ENCODE data around the gene ELFN2.
"Not testable (repeated sequence)": the region's sequence is repeated elsewhere in the genome, so short reads cannot be mapped to it uniquely, and the experiment has no call there.

Gene ELFN2

GRCh38 chr22:37427135-37427710 is at the start of gene ELFN2:
TSS of gene ELFN2 (minus strand) at chr22:37427479. CDS start at chr22:37375534, 51,945 bp downstream.
- no peak for DNase-seq

DNA sequence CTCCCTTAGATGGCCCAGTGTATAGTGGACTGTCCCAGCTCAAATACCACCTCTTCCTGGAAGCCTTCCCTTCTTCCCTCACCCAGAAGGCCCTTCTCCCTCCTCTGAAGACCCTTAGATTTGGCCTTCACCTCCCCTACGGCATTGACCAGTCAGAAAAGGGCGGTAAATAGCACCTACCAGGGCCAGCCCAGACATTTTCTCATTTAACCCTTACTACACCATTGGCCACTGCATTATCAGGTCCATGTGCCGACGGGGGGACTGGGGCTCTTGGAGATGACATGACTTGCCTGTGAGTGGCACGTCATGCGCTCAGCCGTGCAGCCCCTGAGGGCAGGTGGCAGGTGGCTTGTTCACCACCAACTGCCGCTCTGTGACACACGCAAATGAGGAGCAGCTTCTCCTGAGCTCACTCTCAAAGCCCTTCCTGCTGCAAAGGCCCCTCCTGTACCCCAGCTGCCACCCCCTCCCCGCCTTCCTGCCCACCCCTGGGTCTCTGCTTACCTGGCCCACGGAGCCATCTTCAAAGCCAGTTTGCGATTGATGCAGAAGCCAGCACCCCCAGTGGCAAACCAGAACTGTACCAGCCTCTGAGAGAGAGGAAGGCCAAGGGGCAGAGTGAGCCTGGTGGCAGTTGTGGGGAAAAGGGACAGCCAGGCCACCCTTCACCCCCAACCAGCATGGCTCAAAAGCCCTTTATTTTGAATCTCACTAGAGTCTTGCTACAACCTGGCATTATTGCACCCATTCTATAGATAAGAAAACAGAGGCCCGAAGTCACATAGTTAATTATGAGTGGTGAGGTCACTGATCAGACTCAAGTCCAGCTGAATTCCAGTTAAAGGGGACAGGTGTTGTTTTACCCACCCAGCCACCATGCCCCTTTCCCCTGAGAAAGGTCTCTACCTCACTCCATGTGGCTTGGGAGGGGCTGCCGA is 49.4 kb upstream of the ELFN2 start:
- no peak for DNase-seq

DNA sequence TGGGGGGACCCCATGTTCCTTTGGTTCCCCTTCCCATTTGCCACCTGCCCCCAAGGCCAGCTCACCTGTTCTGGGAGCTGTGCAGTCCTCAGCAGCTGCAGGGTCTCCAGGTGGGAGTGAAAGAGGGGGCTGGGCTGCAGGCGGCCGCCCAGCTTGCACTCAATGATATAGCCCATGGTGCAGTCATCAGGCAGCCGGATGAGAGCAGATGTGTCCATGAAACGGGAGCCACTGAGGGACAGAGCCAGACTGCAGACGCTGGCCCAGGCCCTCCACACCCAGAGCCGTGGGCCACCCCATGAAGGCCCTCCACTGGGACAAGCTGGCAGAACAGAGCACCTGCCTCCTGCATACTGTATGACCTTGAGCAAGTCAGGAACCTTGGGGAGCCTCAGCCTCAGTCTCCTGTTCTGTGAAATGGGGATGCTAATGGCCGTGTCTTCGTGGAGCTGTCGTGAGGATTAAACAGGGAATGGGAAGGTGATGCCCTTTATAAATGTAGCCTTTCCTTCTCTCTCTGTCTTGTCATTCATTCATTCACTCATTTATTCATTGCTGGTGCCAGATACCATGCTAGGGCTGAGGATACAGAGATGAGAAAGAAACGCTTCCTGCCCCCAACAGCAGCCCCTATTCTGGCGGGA is 47.3 kb upstream of the ELFN2 start:
- no peak for DNase-seq

GRCh38 chr22:37473437-37473946 is 46.2 kb upstream of the ELFN2 start:
- DNase-seq: no peak

DNA sequence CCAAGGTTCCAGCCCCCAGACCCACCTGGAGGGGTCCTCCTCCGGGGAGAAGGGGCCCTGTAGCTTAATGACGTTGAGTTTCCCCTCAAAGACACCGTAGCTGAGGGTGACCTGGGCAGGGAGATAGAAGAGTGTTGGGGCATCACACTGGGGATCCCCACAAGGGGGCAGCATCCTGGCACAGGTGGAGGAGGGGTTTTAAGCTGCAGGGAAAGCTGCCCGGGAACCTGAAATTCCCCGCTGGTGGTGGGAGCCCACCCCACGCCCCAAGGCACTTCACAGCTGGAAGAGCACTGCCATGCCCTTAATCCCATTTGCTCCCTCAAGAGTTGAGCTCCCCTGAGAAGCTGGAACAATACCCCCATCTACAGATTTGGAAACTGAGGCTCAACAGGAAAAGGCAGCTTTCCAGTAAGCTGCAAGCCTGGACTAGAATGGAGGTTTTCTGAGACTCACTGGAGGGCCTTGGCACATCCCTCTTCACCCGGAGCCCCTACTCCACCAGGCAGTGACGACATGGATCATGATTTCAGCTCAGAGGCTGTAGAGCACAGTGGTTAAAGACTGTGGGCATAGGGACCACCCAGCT is 45.2 kb upstream of the ELFN2 start:
- DNase-seq: no peak

- DNase-seq: no peak
Measured at GRCh38 chr22:37471727-37472417, 44.6 kb upstream of the ELFN2 start.

DNA sequence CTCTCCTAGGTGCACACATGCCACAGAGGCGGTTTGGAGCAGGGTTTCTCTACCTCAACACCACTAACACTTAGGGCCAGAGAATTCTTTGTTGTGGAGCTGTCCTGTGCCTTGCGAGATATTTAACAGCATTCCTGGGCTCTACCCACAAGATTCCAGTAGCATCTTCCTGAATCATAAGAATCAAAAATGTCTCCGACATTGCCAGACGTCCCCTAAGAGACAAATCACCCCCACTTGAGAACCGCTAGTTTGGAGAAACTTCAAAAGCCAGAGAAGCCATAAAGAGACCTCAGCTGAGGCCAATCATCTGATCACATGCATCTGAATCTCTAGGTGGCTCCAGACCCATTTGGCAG is 42.8 kb upstream of the ELFN2 start:
- DNase-seq: no peak

DNA sequence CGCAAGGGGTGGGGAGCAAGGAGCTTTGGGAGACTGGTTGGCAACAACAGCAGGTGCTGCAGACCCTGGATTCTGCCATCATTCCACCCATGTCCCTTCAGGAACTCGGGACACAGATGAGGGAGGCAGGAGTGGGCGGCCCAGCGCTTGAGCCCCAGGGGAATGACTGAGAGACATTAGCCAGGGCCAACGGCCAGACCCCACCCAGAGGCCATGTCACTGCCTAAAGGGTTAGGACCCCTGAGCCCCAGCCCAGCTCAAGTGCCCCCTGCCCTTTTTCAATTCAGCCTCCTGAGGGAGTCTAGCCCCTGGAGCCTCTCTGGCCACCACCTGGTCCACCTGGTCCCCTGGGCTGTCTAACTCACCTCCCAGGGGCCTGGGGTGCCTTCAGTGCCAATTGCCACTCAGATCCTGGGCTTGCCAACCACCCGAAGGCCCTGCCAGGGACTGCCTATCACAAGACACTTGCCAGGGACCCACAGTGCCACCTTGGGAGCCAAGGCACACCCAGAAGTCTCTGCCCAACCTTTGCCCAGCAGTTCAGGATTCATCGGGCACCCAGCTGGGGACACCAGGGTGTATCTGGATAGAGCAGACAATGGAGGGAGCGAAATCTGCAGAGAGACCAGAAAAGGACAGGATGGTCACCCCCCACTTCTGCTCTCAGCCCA is 42.3 kb upstream of the ELFN2 start:
- DNase-seq: no peak

GRCh38 chr22:37468201-37468695 is 41.0 kb upstream of the ELFN2 start:
- DNase-seq: not testable (repeated sequence)

GRCh38 chr22:37467391-37467955 is 40.2 kb upstream of the ELFN2 start:
- no peak for DNase-seq

GRCh38 chr22:37464181-37464580 is 36.9 kb upstream of the ELFN2 start:
- DNase-seq: no peak

DNA sequence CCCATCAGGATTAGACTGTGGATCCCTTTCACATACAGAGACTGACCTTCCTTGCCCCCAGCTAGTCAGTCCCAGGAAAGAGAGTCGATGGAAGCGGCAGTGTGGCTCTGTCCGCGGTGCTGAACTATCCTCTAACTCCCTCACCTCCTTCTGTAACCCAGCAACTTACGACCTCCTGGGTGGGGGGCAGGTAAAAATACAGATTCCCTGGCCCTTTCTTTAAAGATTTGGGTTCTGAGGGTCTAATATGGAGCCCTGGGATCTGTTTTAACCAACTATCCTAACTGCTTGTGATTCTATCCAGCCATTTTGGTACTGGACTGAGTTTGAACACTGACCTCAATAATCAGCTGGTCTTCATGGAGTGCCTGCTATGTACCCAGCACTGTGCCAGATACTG is 35.7 kb upstream of the ELFN2 start:
- DNase-seq: no peak

GRCh38 chr22:37462436-37462835 is 35.2 kb upstream of the ELFN2 start:
- no peak for DNase-seq

DNA sequence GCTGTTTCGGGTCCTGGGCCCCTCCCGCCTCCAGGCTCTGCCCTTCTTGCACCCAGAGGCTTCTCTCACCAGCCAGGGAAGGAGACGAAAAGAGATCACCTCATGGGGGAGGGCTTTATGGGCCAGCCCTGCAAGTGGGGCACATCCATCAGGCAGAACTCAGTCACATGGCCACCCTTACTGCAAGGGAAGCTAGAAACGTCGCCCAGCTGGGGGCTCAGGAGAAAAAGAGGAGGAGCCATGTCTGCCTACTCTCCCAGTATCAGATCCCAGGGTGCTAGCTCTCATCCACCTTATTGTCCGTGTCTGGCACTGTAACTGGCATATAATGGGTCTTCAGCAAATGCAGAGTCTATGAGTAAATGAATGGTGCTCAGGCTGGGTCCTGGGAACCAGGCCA is 34.7 kb upstream of the ELFN2 start:
- DNase-seq: no peak

- no peak for DNase-seq
Measured at GRCh38 chr22:37460684-37461083, 33.4 kb upstream of the ELFN2 start.

DNA sequence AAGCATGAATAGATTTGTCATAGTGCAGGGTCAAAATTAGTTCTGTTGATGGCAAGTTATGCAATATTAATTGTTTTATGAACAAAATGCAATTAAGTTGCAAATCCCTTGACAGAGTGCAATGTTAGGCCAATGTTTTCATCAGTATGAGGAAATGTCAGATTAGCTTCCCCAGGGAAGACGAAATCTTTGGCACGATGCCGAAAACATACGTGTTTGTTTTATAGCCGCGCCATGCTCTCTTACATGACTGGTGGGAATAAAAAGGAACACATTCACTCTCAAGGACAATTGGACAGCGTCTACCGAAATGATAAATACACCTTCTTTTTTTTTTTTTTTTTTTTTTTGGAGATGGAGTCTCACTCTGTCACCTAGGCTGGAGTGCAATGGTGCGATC is 31.9 kb upstream of the ELFN2 start:
- DNase-seq: no peak

- DNase-seq: no peak
Measured at GRCh38 chr22:37457093-37457893, 30.0 kb upstream of the ELFN2 start.

GRCh38 chr22:37456346-37456745 is 29.1 kb upstream of the ELFN2 start:
- DNase-seq: no peak

DNA sequence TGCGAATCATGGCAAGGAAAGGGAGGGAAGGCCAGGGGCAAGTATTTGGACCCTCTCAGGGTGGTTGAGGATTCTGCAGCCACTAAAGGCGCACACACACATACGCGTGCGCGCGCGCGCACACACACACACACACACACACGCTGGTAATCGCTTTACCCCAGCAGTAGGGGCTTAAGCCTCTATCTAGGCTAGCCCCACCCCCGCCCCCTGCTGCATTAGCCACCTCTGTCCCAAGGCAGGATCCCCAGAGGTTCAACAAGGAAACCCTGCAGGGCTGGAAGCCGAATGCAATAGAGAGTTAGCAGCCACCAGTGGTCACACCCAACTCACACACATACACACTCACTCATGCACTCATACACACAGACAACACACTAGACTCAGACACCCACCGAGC is 28.6 kb upstream of the ELFN2 start:
- no peak for DNase-seq

- DNase-seq: no peak
Measured at GRCh38 chr22:37454857-37455686, 27.8 kb upstream of the ELFN2 start.

Measured in NCI-H446 treated with DMSO at 0.1 percent for 48 hours (cell line).